DOHH2 (cell line): ENCODE measurements around the gene GLI3.

Source experiments
- H3F3A ChIP-seq: fragments of 200-600 bp; sonication (generic), shearing (Covaris generic); 2 replicates; pipeline ENCODE4 v1.6.0; 2016; ENCODE audit warnings: antibody characterized with exemption, mild to moderate bottlenecking; ENCODE audit not compliant: control insufficient read depth, insufficient read depth
- H3K27ac ChIP-seq: fragments of 200-600 bp; sonication (generic); 2 replicates; pipeline ENCODE4 v1.5.1; 2014; ENCODE audit warnings: low read depth, mild to moderate bottlenecking, low read length, moderate library complexity
- H3K27me3 ChIP-seq: fragments of 200-600 bp; sonication (generic); 2 replicates; pipeline ENCODE4 v1.6.1; 2014; ENCODE audit warnings: mild to moderate bottlenecking, low read length, mixed read lengths; ENCODE audit not compliant: control insufficient read depth
- H3K36me3 ChIP-seq: fragments of 200-600 bp; sonication (generic); 2 replicates; pipeline ENCODE4 v1.6.1; 2014; ENCODE audit warnings: mild to moderate bottlenecking, low read length, moderate library complexity, mixed read lengths; ENCODE audit not compliant: control insufficient read depth
- H3K4me1 ChIP-seq: fragments of 200-600 bp; sonication (generic); 2 replicates; pipeline ENCODE4 v1.6.1; 2014; ENCODE audit warnings: mild to moderate bottlenecking, low read length, mixed read lengths; ENCODE audit not compliant: control insufficient read depth
- H3K4me2 ChIP-seq: fragments of 200-600 bp; sonication (generic); 2 replicates; pipeline ENCODE4 v1.6.0; 2014; ENCODE audit warnings: mild to moderate bottlenecking, low read length, moderate library complexity
- H3K4me3 ChIP-seq: fragments of 200-600 bp; sonication (generic); 2 replicates; pipeline ENCODE4 v1.5.1; 2014; ENCODE audit warnings: mild to moderate bottlenecking, low read length, mixed read lengths
- H3K79me2 ChIP-seq: fragments of 200-600 bp; sonication (generic); 2 replicates; pipeline ENCODE4 v1.6.1; 2014; ENCODE audit warnings: mild to moderate bottlenecking, low read length, mixed read lengths; ENCODE audit not compliant: control insufficient read depth
- H3K9me2 ChIP-seq: fragments of 200-600 bp; sonication (generic); replicated peaks from 2 replicates; pipeline ENCODE4 v1.6.1; 2014; ENCODE audit warnings: mild to moderate bottlenecking, low read length, mixed read lengths; ENCODE audit not compliant: control insufficient read depth
- H3K9me3 ChIP-seq: fragments of 200-600 bp; sonication (generic); 2 replicates; pipeline ENCODE4 v1.6.1; 2014; ENCODE audit warnings: antibody characterized with exemption, low read length, mixed read lengths; ENCODE audit not compliant: control insufficient read depth, insufficient read depth
- H4K20me1 ChIP-seq: fragments of 200-600 bp; sonication (generic); 2 replicates; pipeline ENCODE4 v1.6.0; 2014; ENCODE audit warnings: low read depth, mild to moderate bottlenecking, antibody characterized with exemption, low read length, moderate library complexity; ENCODE audit not compliant: control insufficient read depth, insufficient read depth
- CTCF ChIP-seq: fragments of 200-600 bp; sonication (generic); IDR thresholded peaks from one replicate; pipeline ENCODE4 v1.5.1; 2014; ENCODE audit warnings: antibody characterized with exemption, mild to moderate bottlenecking, low read depth, low read length; ENCODE audit not compliant: poor library complexity, severe bottlenecking
- EZH2phosphoT487 ChIP-seq: fragments of 200-600 bp; sonication (generic); IDR thresholded peaks from 2 replicates; pipeline ENCODE4 v1.6.1; 2017; ENCODE audit warnings: borderline replicate concordance, mild to moderate bottlenecking, antibody characterized with exemption, low read length, moderate library complexity, mixed read lengths

GLI3 gene

GRCh38 chr7:42155584-42156290 lies 81.3 kb downstream of the GLI3 start:
- no peaks in the 10 kb centered on the region for H3F3A ChIP-seq
- H3K4me2 ChIP-seq, result no peak overlapping the region
- no peaks in the 10 kb centered on the region for H3K9me3 ChIP-seq
- TF ChIP-seq CTCF (no peak), EZH2phosphoT487 (no peak)
- no peaks in the 10 kb centered on the region for H4K20me1 ChIP-seq
- H3K27me3 ChIP-seq, result no peaks in the 10 kb centered on the region
- no peak overlapping the region for H3K4me3 ChIP-seq
- H3K9me2 ChIP-seq, result no peaks in the 10 kb centered on the region
- H3K27ac ChIP-seq, result no peak overlapping the region
- H3K36me3 ChIP-seq, result no peaks in the 10 kb centered on the region
- H3K4me1 ChIP-seq, result no peaks in the 10 kb centered on the region
- no peaks in the 10 kb centered on the region for H3K79me2 ChIP-seq

- H3K4me1 ChIP-seq, result no peaks in the 10 kb centered on the region
Observed at GRCh38 chr7:42154173-42154572, 82.8 kb downstream of the GLI3 start.

GRCh38 chr7:42152329-42153205 lies 84.4 kb downstream of the GLI3 start:
- H3K79me2 ChIP-seq, result no peaks in the 10 kb centered on the region
- H3K36me3 ChIP-seq, result no peaks in the 10 kb centered on the region
- no peak overlapping the region for H3K4me2 ChIP-seq
- no peak overlapping the region for H3K4me3 ChIP-seq
- no peaks in the 10 kb centered on the region for H3K4me1 ChIP-seq
- H3K9me2 ChIP-seq, result no peaks in the 10 kb centered on the region
- H3K27ac ChIP-seq, result no peak overlapping the region
- no peaks in the 10 kb centered on the region for H4K20me1 ChIP-seq
- H3K27me3 ChIP-seq, result no peaks in the 10 kb centered on the region
- H3F3A ChIP-seq, result no peaks in the 10 kb centered on the region
- TF ChIP-seq EZH2phosphoT487, result no peak
- TF ChIP-seq CTCF, result no peak
- no peaks in the 10 kb centered on the region for H3K9me3 ChIP-seq

More at GRCh38 chr7:42154173-42154572, 82.8 kb downstream of the GLI3 start:
- H3K27ac ChIP-seq, result no peak overlapping the region
- TF ChIP-seq EZH2phosphoT487 (no peak), CTCF (no peak)
- H3F3A ChIP-seq, result no peaks in the 10 kb centered on the region
- H3K79me2 ChIP-seq, result no peaks in the 10 kb centered on the region
- no peaks in the 10 kb centered on the region for H3K36me3 ChIP-seq
- H3K9me3 ChIP-seq, result no peaks in the 10 kb centered on the region
- H3K9me2 ChIP-seq, result no peaks in the 10 kb centered on the region
- no peaks in the 10 kb centered on the region for H4K20me1 ChIP-seq
- no peaks in the 10 kb centered on the region for H3K27me3 ChIP-seq
- H3K4me2 ChIP-seq, result no peak overlapping the region
- H3K4me3 ChIP-seq, result no peak overlapping the region
